Esophagus squamous epithelium (tissue), 4 donors: ENCODE data around the gene FMN2.

Source experiments
- POLR2A ChIP-seq, 4 donors: fragments of 450-650 bp; IDR thresholded peaks; one replicate each; pipeline ENCODE4 v1.6.1; 2017; ENCODE audit warnings: antibody characterized with exemption in 4 of 4, mild to moderate bottlenecking in 4 of 4, moderate library complexity in 3 of 4
- TF ChIP-seq, protein P1 (sequence below), 6 experiments: fragments of 450-650 bp in 4 of 6; fragments of 200-600 bp in 2 of 6; sonication (generic) in 2 of 6; IDR thresholded peaks; one replicate each; pipeline ENCODE4 v1.5.1; 2016 to 2019; ENCODE audit warnings: antibody characterized with exemption in 6 of 6, mild to moderate bottlenecking in 4 of 6, moderate library complexity in 4 of 6

DNA sequence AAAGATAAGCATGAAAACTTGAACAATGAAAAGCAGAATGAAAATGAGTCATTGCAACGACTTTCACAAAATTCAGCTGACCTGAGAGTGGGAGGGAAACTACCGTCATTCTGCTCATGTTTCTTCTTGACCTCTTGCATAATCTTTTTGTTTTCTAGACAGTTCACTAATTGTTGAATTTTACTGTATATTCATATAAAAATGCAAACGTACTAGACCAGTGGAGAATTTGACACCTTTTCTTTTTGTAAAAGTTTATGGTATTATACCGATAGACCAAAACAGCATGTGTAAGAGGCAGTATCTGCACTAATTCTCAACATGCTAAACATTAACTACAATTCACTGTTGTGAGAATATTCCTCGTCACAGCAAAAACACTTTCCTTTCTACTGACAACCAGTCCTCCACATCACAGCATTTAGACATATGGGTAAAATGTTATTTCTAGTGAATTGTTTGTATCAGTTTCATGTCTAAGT, 382.5 kb downstream of the FMN2 start:
- no peak for TF ChIP-seq POLR2A (IDR thresholded peaks at IDR 0.05)
- TF ChIP-seq, protein P1, sequence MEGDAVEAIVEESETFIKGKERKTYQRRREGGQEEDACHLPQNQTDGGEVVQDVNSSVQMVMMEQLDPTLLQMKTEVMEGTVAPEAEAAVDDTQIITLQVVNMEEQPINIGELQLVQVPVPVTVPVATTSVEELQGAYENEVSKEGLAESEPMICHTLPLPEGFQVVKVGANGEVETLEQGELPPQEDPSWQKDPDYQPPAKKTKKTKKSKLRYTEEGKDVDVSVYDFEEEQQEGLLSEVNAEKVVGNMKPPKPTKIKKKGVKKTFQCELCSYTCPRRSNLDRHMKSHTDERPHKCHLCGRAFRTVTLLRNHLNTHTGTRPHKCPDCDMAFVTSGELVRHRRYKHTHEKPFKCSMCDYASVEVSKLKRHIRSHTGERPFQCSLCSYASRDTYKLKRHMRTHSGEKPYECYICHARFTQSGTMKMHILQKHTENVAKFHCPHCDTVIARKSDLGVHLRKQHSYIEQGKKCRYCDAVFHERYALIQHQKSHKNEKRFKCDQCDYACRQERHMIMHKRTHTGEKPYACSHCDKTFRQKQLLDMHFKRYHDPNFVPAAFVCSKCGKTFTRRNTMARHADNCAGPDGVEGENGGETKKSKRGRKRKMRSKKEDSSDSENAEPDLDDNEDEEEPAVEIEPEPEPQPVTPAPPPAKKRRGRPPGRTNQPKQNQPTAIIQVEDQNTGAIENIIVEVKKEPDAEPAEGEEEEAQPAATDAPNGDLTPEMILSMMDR (IDR thresholded peaks at IDR 0.05) = no peak
